ENCODE measurements around the gene GRAPL.
"Not testable (repeated sequence)": the region's sequence is repeated elsewhere in the genome, so short reads cannot be mapped to it uniquely, and the experiment has no call there.

DNA sequence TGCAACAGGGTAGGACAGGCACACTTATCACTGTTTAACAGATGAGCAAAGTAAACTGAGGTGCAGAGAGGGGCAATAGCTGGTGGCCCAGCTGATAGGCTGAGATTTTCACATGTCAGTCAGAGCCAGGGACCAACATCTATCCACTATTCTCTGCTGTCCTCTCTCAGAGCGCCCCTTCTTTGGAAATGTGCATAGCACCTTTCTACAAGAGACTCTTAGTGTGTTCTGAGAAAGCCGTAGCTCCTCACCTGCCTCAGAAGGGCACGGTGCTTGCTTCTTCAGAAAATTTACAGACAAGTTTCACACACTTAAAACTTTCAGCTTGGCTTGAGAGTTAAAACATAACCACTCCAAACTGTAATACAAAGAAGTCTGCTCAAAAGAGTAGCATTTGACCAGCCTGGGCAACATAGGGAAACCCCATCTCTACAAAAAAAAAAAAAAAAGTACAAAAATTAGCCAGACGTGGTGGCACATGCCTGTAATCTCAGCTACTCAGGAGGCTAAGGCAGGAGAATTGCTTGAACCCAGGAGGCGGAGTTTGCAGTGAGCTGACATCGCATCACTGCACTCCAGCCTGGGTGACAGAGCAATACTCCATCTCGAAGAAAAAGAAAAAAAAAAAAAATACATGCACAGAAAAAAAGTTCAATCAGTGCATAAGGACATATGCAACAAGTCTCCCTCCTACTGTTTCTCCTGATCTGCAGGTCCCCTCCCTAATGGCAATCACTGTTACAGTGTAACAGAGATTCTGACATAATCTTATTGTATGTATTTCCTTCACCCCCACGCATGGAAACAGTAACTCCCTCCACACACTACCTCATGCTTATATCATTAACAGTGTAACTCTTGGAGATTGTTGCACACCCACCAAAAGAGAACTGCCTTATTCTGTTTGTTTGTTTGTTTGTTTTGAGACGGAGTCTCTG, 23.6 kb downstream of the GRAPL start:
- not testable (repeated sequence) for TF ChIP-seq POLR2AphosphoS5, POLR2A (IDR thresholded peaks at IDR 0.05; ENCODE audit: low read depth, low read length)
